Peyer's patch (tissue), 4 donors: ENCODE data around the gene ISOC1.

ENCODE experiments used
- POLR2A ChIP-seq, 2 donors: fragments of 450-650 bp; IDR thresholded peaks; one replicate each; pipeline ENCODE4 v1.5.1; 2017; ENCODE audit warnings: antibody characterized with exemption in 2 of 2, mild to moderate bottlenecking in 2 of 2, moderate library complexity in 2 of 2
- TF ChIP-seq, protein P1 (sequence below), 6 experiments: fragments of 450-650 bp in 4 of 6; fragments of 200-600 bp in 2 of 6; sonication (generic) in 1 of 6; IDR thresholded peaks; one replicate each; pipeline ENCODE4 v1.5.1; 2017 to 2019; ENCODE audit warnings: antibody characterized with exemption in 6 of 6, mild to moderate bottlenecking in 3 of 6, moderate library complexity in 1 of 6

DNA sequence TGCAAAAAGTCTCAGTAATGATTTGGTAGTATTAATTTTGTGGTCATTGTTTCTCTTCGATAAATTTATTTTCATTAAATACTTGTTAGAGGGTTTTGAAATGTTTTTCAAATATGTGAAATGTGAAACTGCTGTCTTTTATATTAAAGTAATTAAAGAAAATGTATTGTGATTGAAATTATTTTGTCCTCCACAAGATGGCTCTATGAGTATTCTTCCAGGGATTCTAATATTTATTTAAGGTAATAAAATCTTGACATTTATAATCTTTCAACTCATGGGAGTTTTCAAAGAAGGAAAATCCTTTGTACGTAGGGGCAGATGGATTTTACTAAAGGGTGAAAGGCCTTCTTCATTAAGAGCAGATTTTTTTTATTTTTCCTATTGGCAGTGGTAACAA, 19.3 kb downstream of the ISOC1 start:
- TF ChIP-seq, protein P1, sequence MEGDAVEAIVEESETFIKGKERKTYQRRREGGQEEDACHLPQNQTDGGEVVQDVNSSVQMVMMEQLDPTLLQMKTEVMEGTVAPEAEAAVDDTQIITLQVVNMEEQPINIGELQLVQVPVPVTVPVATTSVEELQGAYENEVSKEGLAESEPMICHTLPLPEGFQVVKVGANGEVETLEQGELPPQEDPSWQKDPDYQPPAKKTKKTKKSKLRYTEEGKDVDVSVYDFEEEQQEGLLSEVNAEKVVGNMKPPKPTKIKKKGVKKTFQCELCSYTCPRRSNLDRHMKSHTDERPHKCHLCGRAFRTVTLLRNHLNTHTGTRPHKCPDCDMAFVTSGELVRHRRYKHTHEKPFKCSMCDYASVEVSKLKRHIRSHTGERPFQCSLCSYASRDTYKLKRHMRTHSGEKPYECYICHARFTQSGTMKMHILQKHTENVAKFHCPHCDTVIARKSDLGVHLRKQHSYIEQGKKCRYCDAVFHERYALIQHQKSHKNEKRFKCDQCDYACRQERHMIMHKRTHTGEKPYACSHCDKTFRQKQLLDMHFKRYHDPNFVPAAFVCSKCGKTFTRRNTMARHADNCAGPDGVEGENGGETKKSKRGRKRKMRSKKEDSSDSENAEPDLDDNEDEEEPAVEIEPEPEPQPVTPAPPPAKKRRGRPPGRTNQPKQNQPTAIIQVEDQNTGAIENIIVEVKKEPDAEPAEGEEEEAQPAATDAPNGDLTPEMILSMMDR (IDR thresholded peaks at IDR 0.05), result no peak
- TF ChIP-seq POLR2A (IDR thresholded peaks at IDR 0.05), result no peak
